Endodermal cell (in vitro differentiated cells): ENCODE results near the gene EPHA5. TPM values are rescaled to one million over a fixed set of nuclear protein-coding genes. Genes with fewer than 3 reads are reported as not detected.

Source experiments
- DNase-seq: peaks from one replicate; pipeline ENCODE4 v3.0.0-alpha.2; 2017
- H3K27ac ChIP-seq: 2 replicates; pipeline ENCODE4 v1.5.1; 2013; ENCODE audit warnings: mild to moderate bottlenecking, low read depth, low read length, moderate library complexity
- H3K27me3 ChIP-seq: 2 replicates; pipeline ENCODE4 v1.6.1; 2013; ENCODE audit warnings: mild to moderate bottlenecking, low read length, moderate library complexity; ENCODE audit not compliant: insufficient read depth, control insufficient read depth, poor library complexity, severe bottlenecking
- H3K36me3 ChIP-seq: 2 replicates; pipeline ENCODE4 v1.7.0; 2013; ENCODE audit warnings: mild to moderate bottlenecking, low read length, moderate library complexity; ENCODE audit not compliant: control insufficient read depth, insufficient read depth
- H3K4me1 ChIP-seq: one replicate; pipeline ENCODE4 v1.7.0; 2013; ENCODE audit warnings: low read length; ENCODE audit not compliant: control insufficient read depth, insufficient read depth
- H3K4me3 ChIP-seq: 2 replicates; pipeline ENCODE4 v1.5.1; 2013; ENCODE audit warnings: mild to moderate bottlenecking, low read length, moderate library complexity
- H3K9ac ChIP-seq: 2 replicates; pipeline ENCODE4 v1.6.1; 2013; ENCODE audit warnings: mild to moderate bottlenecking, low read length, moderate library complexity; ENCODE audit not compliant: poor library complexity, severe bottlenecking; ENCODE audit errors: extremely low read depth
- H3K9me3 ChIP-seq: 2 replicates; pipeline ENCODE4 v1.6.1; 2013; ENCODE audit warnings: mild to moderate bottlenecking, low read length, moderate library complexity; ENCODE audit not compliant: control insufficient read depth
- H3K27ac Mint-ChIP-seq: 2 replicates; pipeline ENCODE4 v1.8.0; 2020; ENCODE audit warnings: mixed read lengths
- H3K27me3 Mint-ChIP-seq: 2 replicates; pipeline ENCODE4 v1.8.0; 2021; ENCODE audit warnings: mild to moderate bottlenecking, mixed read lengths; ENCODE audit not compliant: insufficient read depth
- H3K36me3 Mint-ChIP-seq: 2 replicates; pipeline ENCODE4 v1.8.0; 2020; ENCODE audit warnings: low read depth, mixed read lengths
- H3K4me1 Mint-ChIP-seq: 2 replicates; pipeline ENCODE4 v1.8.0; 2020; ENCODE audit warnings: mixed read lengths
- H3K4me3 Mint-ChIP-seq: 2 replicates; pipeline ENCODE4 v1.8.0; 2020; ENCODE audit warnings: mild to moderate bottlenecking, moderate library complexity, mixed read lengths
- H3K9me3 Mint-ChIP-seq: 2 replicates; pipeline ENCODE4 v1.8.0; 2020; ENCODE audit warnings: mild to moderate bottlenecking, mixed read lengths
- CTCF ChIP-seq: fragments of 200-600 bp; sonication (generic); conservative IDR thresholded peaks from 2 replicates; pipeline ENCODE4 v1.5.0; 2021; ENCODE audit warnings: antibody characterized with exemption, mild to moderate bottlenecking
- WGBS, 2 experiments: methylation state at CpG; one replicate each; pipeline versions ENCODE4 v1.1.5 to v1.1.7; 2013; ENCODE audit warnings: missing lambda C conversion rate in 2 of 2, mixed read lengths in 1 of 2; ENCODE audit not compliant: insufficient coverage in 1 of 2, insufficient read length in 1 of 2; 5-methylcytosine and 5-hydroxymethylcytosine counted together
- total RNA-seq, 2 donors: library from RNA; stranded (reverse); fragmentation: NEBNext Ultra II Directional in 1 of 2; extraction: Animal tissue kit (Norgen Biotek cat#: 25700) in 1 of 2; gene quantifications; 2 replicates in 1 of 2; 3 replicates in 1 of 2; pipeline ENCODE4 v1.2.1, GENCODE V29; 2021

The EPHA5 gene
- total RNA-seq, 2 donors from 2014 or later = 0.09 TPM; not detected in 1

GRCh38 chr4:65651751-65652150, 18.5 kb downstream of the EPHA5 start:
- DNase-seq = no peak
- H3K27ac ChIP-seq = no peak overlapping the region
- H3K9me3 Mint-ChIP-seq = no peaks in the 10 kb centered on the region
- H3K4me1 Mint-ChIP-seq = peaks cover 19% of the 10 kb centered on the region
- no peaks in the 10 kb centered on the region for H3K27me3 Mint-ChIP-seq
- H3K36me3 ChIP-seq = no peaks in the 10 kb centered on the region
- WGBS, 2 experiments = 89 to 92% methylated on average over 2 to 3 of the region's 3 CpGs
- peaks cover 4% of the 10 kb centered on the region for H3K4me1 ChIP-seq
- H3K9ac ChIP-seq = no peak overlapping the region
- no peak overlapping the region for H3K4me3 ChIP-seq
- no peaks in the 10 kb centered on the region for H3K27me3 ChIP-seq
- no peak overlapping the region for H3K27ac Mint-ChIP-seq
- no peaks in the 10 kb centered on the region for H3K9me3 ChIP-seq
- no peak overlapping the region for H3K4me3 Mint-ChIP-seq
- no peak for TF ChIP-seq CTCF
- H3K36me3 Mint-ChIP-seq = no peaks in the 10 kb centered on the region

DNA sequence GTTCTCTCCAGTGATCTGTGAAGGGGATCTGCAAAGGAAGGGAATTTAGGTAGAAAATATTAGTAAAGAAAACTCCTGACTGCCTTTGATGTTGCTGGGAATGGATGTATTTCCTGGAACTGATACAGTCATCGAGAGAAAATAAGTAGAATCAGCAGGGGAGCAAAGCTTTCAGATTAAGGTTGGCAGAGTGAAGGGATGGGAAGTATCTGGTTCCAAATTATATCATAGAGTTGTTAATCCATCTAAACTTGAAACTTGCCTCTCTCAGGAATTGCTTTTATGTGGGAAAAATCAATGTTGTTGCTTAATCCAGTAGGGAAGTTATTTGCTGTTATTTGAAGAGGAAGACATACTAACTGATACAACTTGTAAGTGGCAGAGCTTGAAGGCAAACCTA, 19.3 kb downstream of the EPHA5 start:
- 76 to 100% methylated on average over 1 of the region's 1 CpG for WGBS, 2 experiments
- H3K27me3 Mint-ChIP-seq = no peaks in the 10 kb centered on the region

DNA sequence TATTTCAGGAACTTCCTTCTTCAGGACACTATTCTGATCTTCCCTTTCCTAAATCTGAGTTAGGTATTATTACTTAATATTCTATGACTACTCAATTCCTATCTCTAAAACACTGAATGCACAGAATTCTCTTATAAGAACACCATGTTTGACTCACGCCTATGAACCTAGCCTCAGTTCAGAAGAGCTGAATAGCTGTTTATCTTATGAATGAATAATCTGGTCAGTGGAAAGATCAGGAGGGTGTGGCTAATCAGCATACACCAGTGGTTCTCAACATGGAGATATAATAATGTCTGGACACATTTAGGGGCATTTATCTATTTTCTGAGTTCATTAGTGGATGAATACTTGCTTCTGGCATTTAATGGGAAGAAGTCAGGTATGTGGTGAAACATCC, 24.2 kb downstream of the EPHA5 start:
- Histone ChIP-seq H3K9me3 (no peaks in the 10 kb centered on the region), H3K4me3 (no peak overlapping the region), H3K27ac (no peak overlapping the region), H3K27me3 (no peaks in the 10 kb centered on the region), H3K4me1 (no peaks in the 10 kb centered on the region), H3K36me3 (no peaks in the 10 kb centered on the region), H3K9ac (no peak overlapping the region)
- TF ChIP-seq CTCF = no peak
- Mint-ChIP-seq H3K27ac (no peak overlapping the region), H3K4me1 (peaks cover 6% of the 10 kb centered on the region), H3K4me3 (no peak overlapping the region), H3K9me3 (no peaks in the 10 kb centered on the region), H3K27me3 (no peaks in the 10 kb centered on the region), H3K36me3 (no peaks in the 10 kb centered on the region)
- no peak for DNase-seq
- WGBS, 2 experiments = 96% methylated on average over 1 of the region's 1 CpG; no CpG with 5 or more reads in 1 of the 2 experiments

More for the DNA sequence above, 19.3 kb downstream of the EPHA5 start:
- H3K27ac ChIP-seq = no peak overlapping the region
- Mint-ChIP-seq H3K9me3 (no peaks in the 10 kb centered on the region), H3K27ac (no peak overlapping the region), H3K4me1 (peaks cover 18% of the 10 kb centered on the region), H3K36me3 (no peaks in the 10 kb centered on the region), H3K4me3 (no peak overlapping the region)
- H3K9ac ChIP-seq = no peak overlapping the region
- DNase-seq = no peak
- H3K4me1 ChIP-seq = peaks cover 4% of the 10 kb centered on the region
- no peak for TF ChIP-seq CTCF
- H3K4me3 ChIP-seq = no peak overlapping the region
- H3K27me3 ChIP-seq = no peaks in the 10 kb centered on the region
- H3K9me3 ChIP-seq = no peaks in the 10 kb centered on the region
- H3K36me3 ChIP-seq = no peaks in the 10 kb centered on the region
